ENCODE data around the gene TMEM205.

TMEM205 gene

GRCh38 chr19:11304936-11305335 lies 41.1 kb downstream of the TMEM205 start:
- FAIRE-seq (no peak), DNase-seq (ENCODE audit: insufficient read length, low spot score) (no peak)

GRCh38 chr19:11300811-11301120 lies 45.3 kb downstream of the TMEM205 start:
- FAIRE-seq, result no peak

GRCh38 chr19:11299946-11300810 lies 45.9 kb downstream of the TMEM205 start:
- no peak for DNase-seq (ENCODE audit: insufficient read length, low spot score)
- FAIRE-seq, result no peak

More at GRCh38 chr19:11300811-11301120, 45.3 kb downstream of the TMEM205 start:
- no peak for DNase-seq (ENCODE audit: insufficient read length, low spot score)

- FAIRE-seq (no peak), DNase-seq (ENCODE audit: insufficient read length, low spot score) (no peak)
Observed at GRCh38 chr19:11296264-11296663, 49.8 kb downstream of the TMEM205 start.

- FAIRE-seq (no peak), DNase-seq (ENCODE audit: insufficient read length, low spot score) (no peak)
Observed at GRCh38 chr19:11295665-11296245, 50.3 kb downstream of the TMEM205 start, which contains the start of gene TSPAN16. TSPAN16 (plus strand) TSS chr19:11296160; CDS start chr19:11296298, 138 bp downstream.

GRCh38 chr19:11295180-11295579 lies 50.9 kb downstream of the TMEM205 start:
- DNase-seq (ENCODE audit: insufficient read length, low spot score), result no peak
- FAIRE-seq, result no peak

GRCh38 chr19:11293433-11294389 lies 52.4 kb downstream of the TMEM205 start:
- peak; percentile 82 for DNase-seq (ENCODE audit: insufficient read length, low spot score)
- peak; percentile 87 for FAIRE-seq

Data from GM19239 (cell line).